CD4-positive, alpha-beta T cell (primary cell): ENCODE data around the gene CNGA3. TPM values are rescaled to one million over a fixed set of nuclear protein-coding genes. Genes with fewer than 3 reads are reported as not detected.

Source experiments
- ATAC-seq: fragments of 200-7000 bp; cut with Tn5 transposase; one replicate; pipeline ENCODE4 v1.10.0; 2022; ENCODE audit warnings: mild to moderate bottlenecking; ENCODE audit not compliant: poor library complexity
- CTCF ChIA-PET: fragments of 350-600 bp; sonication (Branson Sonifier 250); formaldehyde crosslinking; loops from one replicate; lab custom pipeline; 2021; ENCODE audit warnings: antibody characterized with exemption, inconsistent platforms; lab: Charles Lee
- POLR2A ChIA-PET: fragments of 350-600 bp; sonication (Branson Sonifier 250); formaldehyde crosslinking; loops from one replicate; lab custom pipeline; 2021; ENCODE audit warnings: antibody characterized with exemption, inconsistent platforms; lab: Charles Lee
- DNase-seq, 14 experiments: peaks; one replicate each; pipeline ENCODE4 v3.0.0-alpha.2; 2013 to 2020; ENCODE audit warnings: mixed read lengths in 2 of 14
- H3K27ac ChIP-seq, 2 donors: one replicate each; pipeline versions ENCODE4 v1.5.1 to v1.7.0; 2013; ENCODE audit warnings: low read length in 2 of 2, low read depth in 1 of 2, mild to moderate bottlenecking in 1 of 2
- H3K27me3 ChIP-seq, 2 experiments: 1 replicate in 1 of 2; 2 replicates in 1 of 2; pipeline versions ENCODE4 v1.6.1 to v1.7.0; 2013; ENCODE audit warnings: low read length in 2 of 2, control low read depth in 1 of 2, mild to moderate bottlenecking in 1 of 2, moderate library complexity in 1 of 2; ENCODE audit not compliant: insufficient read depth in 2 of 2, control insufficient read depth in 1 of 2
- H3K36me3 ChIP-seq: one replicate; pipeline ENCODE4 v1.6.1; 2013; ENCODE audit warnings: low read length, control low read depth; ENCODE audit not compliant: insufficient read depth
- H3K4me1 ChIP-seq: one replicate; pipeline ENCODE4 v1.6.1; 2013; ENCODE audit warnings: low read length, control low read depth; ENCODE audit not compliant: insufficient read depth
- H3K4me3 ChIP-seq: one replicate; pipeline ENCODE4 v1.5.1; 2013; ENCODE audit warnings: mild to moderate bottlenecking, low read length, moderate library complexity
- H3K9me3 ChIP-seq, 2 experiments: 1 replicate in 1 of 2; 2 replicates in 1 of 2; pipeline versions ENCODE4 v1.6.1 to v1.7.0; 2013; ENCODE audit warnings: low read length in 2 of 2, mild to moderate bottlenecking in 2 of 2, control low read depth in 1 of 2, moderate library complexity in 1 of 2; ENCODE audit not compliant: control insufficient read depth in 1 of 2, insufficient read depth in 1 of 2
- H3K27ac Mint-ChIP-seq: one replicate; pipeline ENCODE4 v1.8.0; 2020; ENCODE audit warnings: mixed read lengths
- H3K27me3 Mint-ChIP-seq: one replicate; pipeline ENCODE4 v1.8.0; 2021; ENCODE audit warnings: mixed read lengths
- H3K36me3 Mint-ChIP-seq: one replicate; pipeline ENCODE4 v1.8.0; 2021; ENCODE audit warnings: low read depth, mixed read lengths
- H3K4me1 Mint-ChIP-seq: one replicate; pipeline ENCODE4 v1.8.0; 2021; ENCODE audit warnings: low read depth, mixed read lengths
- H3K4me3 Mint-ChIP-seq: one replicate; pipeline ENCODE4 v1.8.0; 2020; ENCODE audit warnings: mild to moderate bottlenecking, mixed read lengths
- H3K9me3 Mint-ChIP-seq: one replicate; pipeline ENCODE4 v1.8.0; 2020; ENCODE audit warnings: mixed read lengths
- CTCF ChIP-seq: fragments of 200-600 bp; IDR thresholded peaks from one replicate; pipeline ENCODE4 v1.8.0; 2022; ENCODE audit warnings: antibody characterized with exemption, mild to moderate bottlenecking
- intact Hi-C, 2 experiments: fragments of 100-400 bp; cut with DNase I in 1 of 2; cut with micrococcal nuclease in 1 of 2; formaldehyde crosslinking; loops; one replicate each; pipeline versions ENCODE4 v1.15.1 to v1.9.0; 2023 to 2025; cut with DNase I, micrococcal nuclease
- total RNA-seq, 174 experiments: library from RNA in 2 of 174; stranded (reverse) in 2 of 174; gene quantifications; one replicate each; pipeline ENCODE4 v1.2.3 and lab custom pipeline; 2021 to 2026

The CNGA3 gene
- total RNA-seq, 2 experiments from 2014 or later: not detected

DNA sequence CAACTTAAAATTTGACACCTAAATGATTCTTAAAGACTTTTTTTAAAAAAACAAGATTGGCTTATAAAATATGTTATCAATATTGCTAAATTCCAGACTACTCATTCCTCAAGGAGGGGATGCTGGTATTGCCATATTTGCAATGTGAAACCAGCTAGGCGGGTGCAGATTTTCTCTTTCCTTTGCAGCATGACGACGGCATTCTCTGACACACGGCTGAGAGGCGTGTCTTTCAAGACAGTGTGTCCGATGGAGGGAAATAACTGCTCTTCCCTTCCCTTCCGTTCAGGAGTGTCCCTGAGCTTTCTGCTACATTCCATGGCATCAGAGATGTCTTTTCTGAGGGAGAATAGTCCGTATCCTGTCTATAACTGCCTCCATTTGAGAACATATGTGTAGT is 38.2 kb upstream of the CNGA3 start:
- Mint-ChIP-seq H3K4me3 (no peak overlapping the region), H3K36me3 (no peaks in the 10 kb centered on the region), H3K4me1 (no peaks in the 10 kb centered on the region), H3K27ac (no peak overlapping the region), H3K27me3 (peaks cover 74% of the 10 kb centered on the region), H3K9me3 (no peaks in the 10 kb centered on the region)
- no peak for TF ChIP-seq CTCF
- no peaks in the 10 kb centered on the region for H3K36me3 ChIP-seq
- DNase-seq (no peak), ATAC-seq (no peak)
- POLR2A ChIA-PET: no interaction called here
- peaks cover 0 to 8% of the 10 kb centered on the region in 2 experiments for H3K9me3 ChIP-seq
- H3K27ac ChIP-seq: no peak overlapping the region
- CTCF ChIA-PET: no interaction called here
- no peaks in the 10 kb centered on the region for H3K4me1 ChIP-seq
- H3K4me3 ChIP-seq: no peak overlapping the region
- peaks cover 6 to 13% of the 10 kb centered on the region in 2 experiments for H3K27me3 ChIP-seq
- intact Hi-C loops: no loop called here

DNA sequence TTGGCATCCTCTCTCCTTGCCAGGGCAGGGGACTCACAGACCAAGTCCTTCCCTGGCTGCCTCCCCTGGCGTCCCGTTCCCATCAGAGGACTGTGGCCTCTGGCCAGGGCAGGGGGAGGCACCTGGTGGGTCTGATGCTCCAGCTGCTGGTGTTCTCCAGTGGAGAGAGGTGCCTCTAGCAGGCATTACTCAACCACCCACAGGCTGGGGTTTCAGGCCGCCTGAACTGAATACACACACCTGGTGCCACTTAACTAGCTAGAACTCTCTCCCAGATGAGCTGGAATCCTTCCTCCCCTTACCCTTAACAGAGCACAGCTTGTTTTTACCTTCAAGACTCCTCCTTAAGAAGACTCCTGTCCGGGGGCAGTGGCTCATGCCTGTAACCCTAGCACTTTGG is 37.7 kb upstream of the CNGA3 start:
- no peak overlapping the region for H3K27ac ChIP-seq
- TF ChIP-seq CTCF: no peak
- no peaks in the 10 kb centered on the region for H3K36me3 ChIP-seq
- peaks cover 6 to 13% of the 10 kb centered on the region in 2 experiments for H3K27me3 ChIP-seq
- peaks cover 0 to 8% of the 10 kb centered on the region in 2 experiments for H3K9me3 ChIP-seq
- ChIA-PET POLR2A (no interaction called here), CTCF (no interaction called here)
- no peak overlapping the region for H3K4me3 Mint-ChIP-seq
- DNase-seq (no peak), ATAC-seq (no peak)
- H3K4me3 ChIP-seq: no peak overlapping the region
- H3K27ac Mint-ChIP-seq: no peak overlapping the region
- H3K4me1 ChIP-seq: no peaks in the 10 kb centered on the region
- intact Hi-C loops: no loop called here
- no peaks in the 10 kb centered on the region for H3K36me3 Mint-ChIP-seq
- H3K27me3 Mint-ChIP-seq: peaks cover 74% of the 10 kb centered on the region
- no peaks in the 10 kb centered on the region for H3K4me1 Mint-ChIP-seq
- no peaks in the 10 kb centered on the region for H3K9me3 Mint-ChIP-seq

DNA sequence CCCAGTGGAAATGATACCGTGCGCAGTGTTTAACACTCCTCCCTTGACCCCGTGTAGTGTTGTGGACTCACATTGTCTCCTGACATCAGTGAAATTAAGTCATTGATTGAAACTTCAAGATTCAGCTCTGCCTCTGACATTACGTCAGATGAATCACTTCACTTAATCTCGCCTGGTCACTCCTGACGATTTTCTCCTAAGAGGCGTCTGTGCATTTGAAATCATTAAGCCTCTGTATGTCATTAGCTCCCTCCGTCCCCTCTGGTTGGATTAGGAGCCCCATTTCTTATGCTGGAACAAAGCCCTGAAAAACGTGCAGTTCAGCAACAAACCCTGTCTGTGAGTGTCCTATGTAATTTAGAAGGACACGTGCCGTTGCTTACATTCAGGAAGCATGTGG is 36.7 kb upstream of the CNGA3 start:
- no peaks in the 10 kb centered on the region for H3K36me3 Mint-ChIP-seq
- no peaks in the 10 kb centered on the region for H3K9me3 Mint-ChIP-seq
- intact Hi-C loops: no loop called here
- Histone ChIP-seq H3K27me3 (peaks cover 6 to 13% of the 10 kb centered on the region in 2 experiments), H3K36me3 (no peaks in the 10 kb centered on the region), H3K4me3 (no peak overlapping the region), H3K27ac (no peak overlapping the region), H3K9me3 (peaks cover 0 to 8% of the 10 kb centered on the region in 2 experiments), H3K4me1 (no peaks in the 10 kb centered on the region)
- H3K27me3 Mint-ChIP-seq: peaks cover 73% of the 10 kb centered on the region
- POLR2A ChIA-PET: no interaction called here
- CTCF ChIA-PET: no interaction called here
- H3K4me1 Mint-ChIP-seq: no peaks in the 10 kb centered on the region
- H3K4me3 Mint-ChIP-seq: no peak overlapping the region
- no peak for ATAC-seq
- no peak for TF ChIP-seq CTCF
- no peak overlapping the region for H3K27ac Mint-ChIP-seq
- no peak for DNase-seq
